Natural killer cell (primary cell): ENCODE data around the gene SLC1A2. TPM values are rescaled to one million over a fixed set of nuclear protein-coding genes. Genes with fewer than 3 reads are reported as not detected.

ENCODE experiments used
- ATAC-seq, 3 donors: fragments of 150-1000 bp in 2 of 3; fragments of 200-7000 bp in 1 of 3; cut with Tn5 transposase; 1 replicate in 1 of 3; 2 replicates in 2 of 3; pipeline ENCODE4 v1.10.0; 2021; ENCODE audit warnings: mild to moderate bottlenecking in 2 of 3, moderate library complexity in 2 of 3
- DNase-seq, 2 donors: peaks; one replicate each; pipeline versions ENCODE4 v3.0.0 to v3.0.0-alpha.2; 2013 to 2021; ENCODE audit warnings: mixed read lengths in 1 of 2
- H3K27ac ChIP-seq: one replicate; pipeline ENCODE4 v1.5.1; 2013; ENCODE audit warnings: mild to moderate bottlenecking, low read length
- H3K27me3 ChIP-seq: one replicate; pipeline ENCODE4 v1.6.1; 2013; ENCODE audit warnings: low read length; ENCODE audit not compliant: control insufficient read depth, insufficient read depth
- H3K36me3 ChIP-seq: one replicate; pipeline ENCODE4 v1.6.1; 2013; ENCODE audit warnings: low read length; ENCODE audit not compliant: control insufficient read depth, insufficient read depth
- H3K4me1 ChIP-seq: one replicate; pipeline ENCODE4 v1.6.1; 2013; ENCODE audit warnings: low read length; ENCODE audit not compliant: control insufficient read depth, insufficient read depth
- H3K4me3 ChIP-seq: one replicate; pipeline ENCODE4 v1.5.1; 2013; ENCODE audit warnings: low read length
- H3K9me3 ChIP-seq: one replicate; pipeline ENCODE4 v1.6.1; 2013; ENCODE audit warnings: low read length; ENCODE audit not compliant: control insufficient read depth, insufficient read depth
- H3K27ac Mint-ChIP-seq, 2 donors: one replicate each; pipeline ENCODE4 v1.8.0; 2022; ENCODE audit warnings: mild to moderate bottlenecking in 2 of 2, mixed read lengths in 2 of 2, moderate library complexity in 1 of 2
- H3K27me3 Mint-ChIP-seq, 2 donors: one replicate each; pipeline ENCODE4 v1.8.0; 2022; ENCODE audit warnings: low read depth in 2 of 2, mixed read lengths in 2 of 2
- H3K36me3 Mint-ChIP-seq: one replicate; pipeline ENCODE4 v1.8.0; 2022; ENCODE audit warnings: mixed read lengths
- H3K4me1 Mint-ChIP-seq, 2 donors: one replicate each; pipeline ENCODE4 v1.8.0; 2022; ENCODE audit warnings: mixed read lengths in 2 of 2
- H3K4me3 Mint-ChIP-seq: one replicate; pipeline ENCODE4 v1.8.0; 2022; ENCODE audit warnings: mild to moderate bottlenecking, moderate library complexity, mixed read lengths
- H3K9me3 Mint-ChIP-seq, 2 donors: one replicate each; pipeline ENCODE4 v1.8.0; 2022; ENCODE audit warnings: mixed read lengths in 2 of 2
- CTCF ChIP-seq: fragments of 200-600 bp; IDR thresholded peaks from one replicate; pipeline ENCODE4 v1.8.0; 2022; ENCODE audit warnings: antibody characterized with exemption
- WGBS: methylation state at CpG from one replicate; pipeline ENCODE4 v1.1.7; 2013; ENCODE audit warnings: missing lambda C conversion rate; ENCODE audit not compliant: insufficient coverage; 5-methylcytosine and 5-hydroxymethylcytosine counted together
- intact Hi-C: fragments of 100-400 bp; cut with micrococcal nuclease; formaldehyde crosslinking; loops from one replicate; pipeline ENCODE4 v1.14.2; 2022
- total RNA-seq, 4 donors: library from RNA; stranded (reverse); fragments of 120-200 nt in 1 of 4; gene quantifications; one replicate each; pipeline versions ENCODE4 v1.2.3 to v1.2.4, GENCODE V29; 2013 to 2022

Gene SLC1A2
- total RNA-seq, 3 donors from 2014 or later (not counting 1 experiment from before 2014, with no cell fraction given), result 0.02 TPM; not detected in 2

- intact Hi-C loops, result no loop called here
- H3K4me3 ChIP-seq, result no peak overlapping the region
- Mint-ChIP-seq H3K4me1 (peaks cover 25 to 26% of the 10 kb centered on the region in 2 donors), H3K36me3 (no peaks in the 10 kb centered on the region), H3K27ac (no peak overlapping the region), H3K4me3 (no peak overlapping the region), H3K27me3 (peaks cover 0 to 3% of the 10 kb centered on the region in 2 donors), H3K9me3 (no peaks in the 10 kb centered on the region)
- H3K27me3 ChIP-seq, result no peaks in the 10 kb centered on the region
- H3K36me3 ChIP-seq, result no peaks in the 10 kb centered on the region
- H3K27ac ChIP-seq, result no peak overlapping the region
- ATAC-seq (no peak), DNase-seq (no peak)
- WGBS, result 96% methylated on average over 2 of the region's 2 CpGs
- H3K9me3 ChIP-seq, result no peaks in the 10 kb centered on the region
- H3K4me1 ChIP-seq, result peaks cover 19% of the 10 kb centered on the region
- no peak for TF ChIP-seq CTCF
These were observed 84.1 kb downstream of the SLC1A2 start for GRCh38 chr11:35335226-35335625.

GRCh38 chr11:35334385-35335090 lies 84.8 kb downstream of the SLC1A2 start:
- H3K27me3 ChIP-seq, result no peaks in the 10 kb centered on the region
- Mint-ChIP-seq H3K36me3 (no peaks in the 10 kb centered on the region), H3K4me3 (no peak overlapping the region), H3K27me3 (peaks cover 0 to 3% of the 10 kb centered on the region in 2 donors), H3K27ac (peak overlapping the region; percentile 21 to 43), H3K9me3 (no peaks in the 10 kb centered on the region), H3K4me1 (peaks cover 32% of the 10 kb centered on the region in 2 donors)
- TF ChIP-seq CTCF, result no peak
- DNase-seq, result peak in 1 of 2 donors; percentile 66
- no peak overlapping the region for H3K4me3 ChIP-seq
- intact Hi-C loops, result no loop called here
- 61% methylated on average over 5 of the region's 5 CpGs for WGBS
- no peaks in the 10 kb centered on the region for H3K36me3 ChIP-seq
- no peaks in the 10 kb centered on the region for H3K9me3 ChIP-seq
- no peak overlapping the region for H3K27ac ChIP-seq
- H3K4me1 ChIP-seq, result peaks cover 26% of the 10 kb centered on the region
- ATAC-seq, result peak; percentile 28 to 56 (median 42)

- Mint-ChIP-seq H3K36me3 (no peaks in the 10 kb centered on the region), H3K4me3 (no peak overlapping the region), H3K9me3 (no peaks in the 10 kb centered on the region), H3K4me1 (peaks cover 32 to 33% of the 10 kb centered on the region in 2 donors), H3K27me3 (peaks cover 0 to 3% of the 10 kb centered on the region in 2 donors), H3K27ac (peak overlapping the region in 1 of 2 donors; percentile 6)
- Histone ChIP-seq H3K36me3 (no peaks in the 10 kb centered on the region), H3K9me3 (no peaks in the 10 kb centered on the region), H3K27ac (no peak overlapping the region), H3K27me3 (no peaks in the 10 kb centered on the region), H3K4me1 (peaks cover 27% of the 10 kb centered on the region), H3K4me3 (no peak overlapping the region)
- ATAC-seq (no peak), DNase-seq (no peak)
- WGBS, result no CpG with 5 or more reads among the region's 2 CpGs
- TF ChIP-seq CTCF, result no peak
- intact Hi-C loops, result no loop called here
These were observed 86.8 kb downstream of the SLC1A2 start for GRCh38 chr11:35332524-35332923.
